ENCODE results near the gene TBATA.

Gene TBATA

GRCh38 chr10:70759781-70760180 is 25.4 kb downstream of the TBATA start:
- no peak for DNase-seq

GRCh38 chr10:70758757-70759514 is 26.2 kb downstream of the TBATA start:
- DNase-seq = peak; percentile 75

GRCh38 chr10:70757856-70758255 is 27.3 kb downstream of the TBATA start:
- DNase-seq = no peak

GRCh38 chr10:70756700-70757360 is 28.3 kb downstream of the TBATA start:
- DNase-seq = no peak

- no peak for DNase-seq
These were observed 31.1 kb downstream of the TBATA start for GRCh38 chr10:70753841-70754621.

- DNase-seq = no peak
These were observed 32.0 kb downstream of the TBATA start for GRCh38 chr10:70753026-70753663.

GRCh38 chr10:70752571-70752970 is 32.6 kb downstream of the TBATA start:
- no peak for DNase-seq

GRCh38 chr10:70751991-70752390 is 33.2 kb downstream of the TBATA start:
- DNase-seq = no peak

GRCh38 chr10:70751356-70751755 is 33.8 kb downstream of the TBATA start:
- no peak for DNase-seq

GRCh38 chr10:70750156-70750703 is 34.9 kb downstream of the TBATA start:
- DNase-seq = no peak

- DNase-seq = no peak
These were observed 35.4 kb downstream of the TBATA start for GRCh38 chr10:70749756-70750155.

- no peak for DNase-seq
These were observed 36.2 kb downstream of the TBATA start for GRCh38 chr10:70748801-70749573.

GRCh38 chr10:70748305-70748704 is 36.9 kb downstream of the TBATA start:
- no peak for DNase-seq

- DNase-seq = no peak
These were observed 37.8 kb downstream of the TBATA start for GRCh38 chr10:70747192-70747965.

GRCh38 chr10:70745555-70745954 is 39.6 kb downstream of the TBATA start:
- no peak for DNase-seq

GRCh38 chr10:70744617-70745143 is 40.5 kb downstream of the TBATA start:
- no peak for DNase-seq

- DNase-seq = no peak
These were observed 41.3 kb downstream of the TBATA start for GRCh38 chr10:70743879-70744278.

- DNase-seq = no peak
These were observed 41.8 kb downstream of the TBATA start for GRCh38 chr10:70743430-70743788.

- no peak for DNase-seq
These were observed 42.4 kb downstream of the TBATA start for GRCh38 chr10:70742537-70743429.
